ENCODE measurements around the gene FMN1.

DNA sequence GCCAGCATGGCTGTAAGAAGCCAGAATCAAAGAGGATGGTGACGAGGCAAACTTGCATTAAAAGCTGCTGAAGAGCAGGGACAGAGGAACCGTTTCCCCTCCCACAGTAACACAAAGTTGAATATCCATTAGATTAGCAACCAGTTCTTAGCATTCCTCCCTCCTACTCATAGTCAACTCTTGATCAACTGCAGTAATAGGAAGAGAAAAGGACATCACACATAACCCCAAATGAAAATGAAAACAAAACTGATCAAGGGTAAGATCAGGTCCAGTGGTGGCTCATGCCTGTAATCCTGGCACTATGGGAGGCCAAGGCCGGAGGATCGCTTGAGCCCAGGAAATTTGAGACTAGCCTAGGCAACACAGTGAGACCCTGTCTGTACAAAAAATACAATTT, 311.6 kb downstream of the FMN1 start:
- TF ChIP-seq ZNF792 (CRISPR knock-in tag; IDR thresholded peaks at IDR 0.05) (no peak), ISX (CRISPR knock-in tag; conservative IDR thresholded peaks at IDR 0.05) (no peak), JUND (CRISPR knock-in tag; IDR thresholded peaks at IDR 0.05) (no peak), NFE2L2 (IDR thresholded peaks at IDR 0.05; ENCODE audit: low read length) (no peak), HDAC1 (CRISPR knock-in tag; IDR thresholded peaks at IDR 0.05) (no peak), HNRNPL (IDR thresholded peaks at IDR 0.05; ENCODE audit: low read depth, low read length) (no peak), YEATS4 (CRISPR knock-in tag; IDR thresholded peaks at IDR 0.05; ENCODE audit: borderline replicate concordance) (no peak)
- TF ChIP-seq, protein P1, sequence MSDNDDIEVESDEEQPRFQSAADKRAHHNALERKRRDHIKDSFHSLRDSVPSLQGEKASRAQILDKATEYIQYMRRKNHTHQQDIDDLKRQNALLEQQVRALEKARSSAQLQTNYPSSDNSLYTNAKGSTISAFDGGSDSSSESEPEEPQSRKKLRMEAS (IDR thresholded peaks at IDR 0.05), result no peak
- TF ChIP-seq, protein P2, sequence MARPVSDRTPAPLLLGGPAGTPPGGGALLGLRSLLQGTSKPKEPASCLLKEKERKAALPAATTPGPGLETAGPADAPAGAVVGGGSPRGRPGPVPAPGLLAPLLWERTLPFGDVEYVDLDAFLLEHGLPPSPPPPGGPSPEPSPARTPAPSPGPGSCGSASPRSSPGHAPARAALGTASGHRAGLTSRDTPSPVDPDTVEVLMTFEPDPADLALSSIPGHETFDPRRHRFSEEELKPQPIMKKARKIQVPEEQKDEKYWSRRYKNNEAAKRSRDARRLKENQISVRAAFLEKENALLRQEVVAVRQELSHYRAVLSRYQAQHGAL (CRISPR knock-in tag; IDR thresholded peaks at IDR 0.05; ENCODE audit: not compliant biosample characterization), result no peak

Data from HepG2 (cell line).